Measurements from ENCODE around the gene PRKCH.

Gene PRKCH

DNA sequence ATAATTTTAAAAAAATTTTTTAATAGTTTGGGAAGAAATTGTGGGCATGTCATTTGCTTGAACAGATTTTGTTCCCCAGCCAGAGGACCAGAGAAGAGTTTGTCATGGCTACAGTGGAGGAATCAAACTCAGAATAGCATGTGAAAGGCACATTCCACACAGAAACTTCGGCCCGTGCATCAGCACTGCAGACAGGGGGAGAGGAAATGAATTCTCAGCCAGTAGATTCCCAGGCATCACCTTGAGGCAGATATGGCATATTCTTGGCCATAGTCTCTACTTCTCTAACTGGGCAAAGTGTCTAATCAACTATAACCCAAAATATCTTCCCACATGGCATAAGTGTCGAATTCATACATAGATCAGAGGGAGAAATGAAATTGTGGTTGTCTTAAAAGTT, 153.3 kb downstream of the PRKCH start:
- DNase-seq (ENCODE audit: low read depth in 2 of 2), result no peak

DNA sequence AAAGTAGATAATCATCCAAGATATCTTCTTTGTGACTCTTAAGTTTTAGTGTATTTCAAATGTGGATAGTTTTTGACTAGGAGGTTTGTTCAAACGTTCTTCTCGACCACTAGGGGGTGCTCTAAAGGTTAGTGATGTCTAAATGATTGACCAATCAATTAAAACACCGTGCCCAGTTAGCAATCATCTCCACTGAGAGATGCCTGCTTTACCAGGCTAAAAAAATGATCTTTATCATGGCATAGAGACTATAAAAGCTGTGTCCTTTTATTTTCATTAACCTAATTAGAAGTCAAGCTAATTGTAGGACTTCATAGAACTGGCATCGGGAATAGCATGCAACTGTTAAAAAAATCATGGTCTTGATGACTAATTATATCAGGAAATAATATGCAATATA, 153.9 kb downstream of the PRKCH start:
- no peak for DNase-seq (ENCODE audit: low read depth in 2 of 2)

DNA sequence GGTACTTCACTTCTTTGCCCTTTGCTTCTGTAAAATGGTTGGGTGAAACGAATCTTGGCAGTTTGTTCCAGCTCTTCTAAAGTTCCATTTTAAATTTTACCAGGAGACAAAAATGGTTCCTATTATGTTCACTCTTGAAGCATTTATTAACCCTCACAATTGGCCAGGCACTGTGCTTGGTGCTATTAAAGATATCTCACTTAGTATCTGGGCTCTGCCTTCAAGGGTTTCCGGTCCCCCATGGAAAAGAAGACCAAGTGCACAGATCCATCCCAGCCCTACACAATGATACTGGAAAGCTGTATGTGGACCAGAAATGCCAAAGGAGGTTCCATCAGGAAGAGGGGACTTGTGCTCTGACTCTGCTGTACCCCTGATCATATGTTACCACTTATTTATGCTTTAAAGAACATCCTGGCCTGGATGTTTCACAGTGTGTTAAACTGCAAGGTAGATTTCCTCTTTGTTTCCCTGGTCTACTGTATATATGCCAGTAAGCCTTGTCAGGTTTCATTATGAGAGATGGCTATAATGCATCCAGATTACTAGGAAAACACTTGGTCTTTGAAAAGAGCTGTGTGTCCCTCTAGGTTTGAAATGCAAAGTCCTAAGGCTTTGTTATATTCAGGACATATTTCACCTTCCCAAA, 154.8 kb downstream of the PRKCH start:
- no peak for DNase-seq (ENCODE audit: low read depth in 2 of 2)

DNA sequence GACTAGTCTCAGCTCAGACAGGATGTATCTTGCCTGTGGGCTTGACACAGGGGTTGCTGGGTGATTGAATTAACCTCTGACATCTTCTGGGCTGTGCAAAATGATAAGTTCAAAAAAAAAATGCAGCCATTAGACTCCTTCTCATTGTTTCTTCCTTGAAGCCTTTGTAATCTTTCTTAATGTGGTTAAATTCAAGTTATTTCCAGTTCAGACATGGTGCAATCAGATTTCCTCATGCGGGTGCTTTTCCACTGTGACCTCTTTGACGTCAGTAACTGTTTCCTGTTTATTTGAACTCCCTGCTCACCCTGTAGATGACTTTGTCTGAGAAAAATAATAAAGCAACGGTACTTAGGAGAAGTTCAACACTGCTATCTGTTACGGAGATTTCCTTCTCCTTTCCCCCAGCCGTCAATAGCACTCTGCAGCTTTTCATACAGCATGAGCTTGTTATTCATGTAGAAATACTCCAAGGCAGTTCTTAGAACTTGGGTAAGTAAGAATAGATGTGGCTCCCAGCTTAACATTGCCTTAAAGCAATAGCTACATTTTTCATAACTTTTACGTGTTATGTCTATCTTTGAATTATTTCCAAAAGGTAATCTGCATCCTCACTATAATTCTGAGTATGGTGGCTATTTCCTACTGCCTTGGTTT, 155.5 kb downstream of the PRKCH start:
- DNase-seq (ENCODE audit: low read depth in 2 of 2), result peak in 1 of 2 donors; percentile 38

DNA sequence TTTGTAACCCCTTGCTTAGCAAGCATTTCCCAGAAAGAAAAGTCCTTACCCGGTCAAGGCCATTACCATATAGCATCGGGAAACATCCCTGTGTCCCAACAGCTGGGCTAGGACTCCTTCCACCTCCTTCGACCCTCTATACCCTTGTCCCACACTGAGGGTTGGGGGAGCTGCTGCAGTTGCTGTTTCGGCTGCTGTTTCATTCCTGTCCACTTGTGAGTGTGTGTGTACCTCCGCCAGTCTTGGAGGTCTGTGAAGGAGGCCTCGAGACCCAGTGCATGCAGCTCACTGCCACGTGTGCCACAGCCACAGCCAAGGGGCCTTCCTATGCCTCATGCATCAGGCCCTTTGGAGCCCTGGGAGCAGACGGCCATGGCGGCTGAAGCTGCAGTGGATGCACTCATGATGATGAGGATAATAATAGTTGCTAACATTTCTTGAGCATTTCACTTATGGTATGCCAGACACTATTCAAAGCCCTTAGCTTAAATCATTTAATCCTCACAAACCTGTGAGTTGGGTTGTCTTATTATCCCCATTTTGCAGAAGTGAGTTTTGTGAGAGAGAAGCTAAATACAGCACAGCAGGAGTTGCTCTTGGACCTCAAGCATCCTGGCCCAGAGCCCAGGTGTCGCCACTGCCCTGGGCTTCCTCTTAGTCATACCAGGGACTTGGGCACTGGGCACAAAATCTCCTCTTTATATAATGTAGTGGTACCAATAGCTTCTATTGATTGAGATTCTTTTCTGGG, 156.5 kb downstream of the PRKCH start:
- DNase-seq (ENCODE audit: low read depth in 2 of 2), result peak in 1 of 2 donors; percentile 36

GRCh38 chr14:61478971-61479473, 157.6 kb downstream of the PRKCH start:
- DNase-seq (ENCODE audit: low read depth in 2 of 2), result no peak

GRCh38 chr14:61479746-61480502, 158.5 kb downstream of the PRKCH start:
- DNase-seq (ENCODE audit: low read depth in 2 of 2), result no peak

- no peak for DNase-seq (ENCODE audit: low read depth in 2 of 2)
These were observed 159.4 kb downstream of the PRKCH start for GRCh38 chr14:61480704-61481285.

GRCh38 chr14:61481701-61482100, 160.3 kb downstream of the PRKCH start:
- DNase-seq (ENCODE audit: low read depth in 2 of 2), result no peak

DNA sequence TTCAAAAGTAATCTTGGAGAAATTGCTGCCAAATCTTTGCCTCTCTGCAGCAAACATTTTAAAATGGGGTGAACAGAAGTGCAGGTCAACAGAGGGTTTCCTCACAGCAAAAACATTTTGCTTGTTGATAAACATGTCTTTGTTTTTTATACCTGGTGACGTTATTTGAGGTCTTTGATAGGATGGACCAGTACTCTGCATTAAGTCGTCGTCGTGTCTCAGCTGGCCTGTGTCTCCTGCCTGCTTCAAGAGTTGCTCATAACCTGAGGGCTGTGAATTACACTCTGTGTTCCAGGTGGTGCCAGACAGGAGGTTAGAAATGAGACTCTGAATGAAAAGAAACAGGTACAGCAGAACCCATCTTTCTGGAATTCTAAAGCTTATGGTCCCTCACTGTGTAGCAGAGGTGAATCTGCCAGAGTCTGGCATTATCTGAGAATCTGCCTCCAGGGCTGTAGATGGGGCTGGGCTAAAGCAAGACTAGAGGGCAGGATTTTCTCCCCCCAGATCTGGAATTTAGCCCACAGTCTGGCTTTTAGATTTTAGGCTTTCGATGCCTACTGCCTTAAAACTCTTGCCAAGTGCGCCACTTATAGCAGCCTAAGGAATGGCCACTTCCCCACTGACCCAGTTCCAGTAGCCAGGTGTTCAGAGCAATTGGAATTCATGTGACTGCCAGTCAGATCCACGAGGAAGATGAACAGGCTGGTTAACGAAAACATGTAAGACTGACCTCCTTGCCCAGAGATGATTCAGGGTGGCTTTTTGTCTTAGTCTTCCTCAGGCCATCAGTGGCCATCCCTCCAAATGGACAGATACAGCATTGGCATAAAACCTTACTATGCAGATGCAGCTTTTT, 161.2 kb downstream of the PRKCH start:
- DNase-seq (ENCODE audit: low read depth in 2 of 2), result no peak

DNA sequence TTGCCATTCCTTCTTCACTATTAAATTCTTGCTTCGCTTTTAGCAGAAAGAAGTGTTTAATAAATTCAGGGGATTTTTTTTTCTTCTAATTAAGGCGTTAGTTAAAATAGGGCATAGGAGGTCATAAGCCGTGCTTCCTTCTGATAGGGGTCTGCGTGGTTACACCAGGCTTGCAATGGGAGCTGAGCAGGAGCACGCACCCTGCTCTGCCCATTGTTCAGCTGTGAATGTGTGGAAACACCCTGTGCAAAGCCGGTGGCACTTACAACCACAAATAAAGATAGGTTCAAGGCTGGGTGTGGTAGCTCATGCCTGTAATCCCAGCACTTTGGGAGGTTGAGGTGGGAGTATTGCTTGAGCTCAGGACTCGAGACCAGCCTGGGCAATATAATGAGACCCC, 162.1 kb downstream of the PRKCH start:
- DNase-seq (ENCODE audit: low read depth in 2 of 2), result no peak

DNA sequence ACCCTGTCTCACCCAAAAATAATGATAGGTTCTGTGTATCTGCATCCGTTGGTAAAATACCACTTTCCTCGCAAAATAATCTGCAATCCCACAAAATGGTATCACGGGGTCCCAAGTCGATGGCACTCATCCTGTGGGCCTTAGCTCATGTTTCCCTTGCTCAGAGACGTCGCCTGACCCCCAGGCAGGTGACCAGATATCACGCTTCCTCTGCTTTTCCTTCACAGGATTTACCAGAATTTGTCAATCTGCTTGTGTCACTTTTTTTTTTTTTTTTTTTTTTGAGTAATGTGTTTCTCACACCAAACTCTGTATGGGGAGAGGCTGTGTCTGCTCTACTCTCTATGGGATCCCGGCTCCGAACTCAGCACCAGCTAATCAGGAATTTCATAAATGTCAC, 162.7 kb downstream of the PRKCH start:
- DNase-seq (ENCODE audit: low read depth in 2 of 2), result no peak

DNA sequence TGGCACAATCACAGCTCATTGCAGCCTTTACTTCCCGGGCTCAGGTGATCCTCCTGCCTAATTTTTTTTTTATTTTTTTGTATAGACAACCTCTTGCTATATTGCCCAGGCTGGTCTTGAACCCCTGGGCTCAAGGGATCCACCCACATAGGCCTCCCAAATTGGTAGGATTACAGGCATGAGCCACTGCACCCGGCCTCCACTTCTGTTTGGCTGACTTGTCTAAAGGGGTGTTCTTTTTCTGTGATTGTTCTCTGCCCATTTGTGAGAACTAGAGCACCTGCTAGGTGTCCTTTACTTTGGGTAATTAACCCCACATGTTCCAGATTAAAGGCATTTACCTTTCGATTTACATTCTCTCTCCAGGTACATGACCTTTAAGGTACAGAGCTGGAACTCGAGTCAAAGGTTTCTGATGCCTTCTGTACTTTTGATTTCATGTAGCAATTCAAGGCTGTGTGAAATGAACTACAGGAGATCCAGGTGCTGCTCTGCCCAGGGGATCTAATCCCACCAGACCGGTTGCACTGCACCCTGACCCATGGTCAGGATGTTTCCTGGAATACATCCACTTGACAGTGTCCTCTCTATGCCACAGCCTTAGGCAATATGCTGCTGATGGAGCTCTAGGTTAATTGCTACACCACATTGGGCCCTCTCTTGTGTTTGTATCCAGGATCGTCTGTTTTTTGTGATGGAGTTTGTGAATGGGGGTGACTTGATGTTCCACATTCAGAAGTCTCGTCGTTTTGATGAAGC, 163.6 kb downstream of the PRKCH start:
- DNase-seq (ENCODE audit: low read depth in 2 of 2), result no peak

- no peak for DNase-seq (ENCODE audit: low read depth in 2 of 2)
These were observed 164.3 kb downstream of the PRKCH start for GRCh38 chr14:61485661-61486060.

DNA sequence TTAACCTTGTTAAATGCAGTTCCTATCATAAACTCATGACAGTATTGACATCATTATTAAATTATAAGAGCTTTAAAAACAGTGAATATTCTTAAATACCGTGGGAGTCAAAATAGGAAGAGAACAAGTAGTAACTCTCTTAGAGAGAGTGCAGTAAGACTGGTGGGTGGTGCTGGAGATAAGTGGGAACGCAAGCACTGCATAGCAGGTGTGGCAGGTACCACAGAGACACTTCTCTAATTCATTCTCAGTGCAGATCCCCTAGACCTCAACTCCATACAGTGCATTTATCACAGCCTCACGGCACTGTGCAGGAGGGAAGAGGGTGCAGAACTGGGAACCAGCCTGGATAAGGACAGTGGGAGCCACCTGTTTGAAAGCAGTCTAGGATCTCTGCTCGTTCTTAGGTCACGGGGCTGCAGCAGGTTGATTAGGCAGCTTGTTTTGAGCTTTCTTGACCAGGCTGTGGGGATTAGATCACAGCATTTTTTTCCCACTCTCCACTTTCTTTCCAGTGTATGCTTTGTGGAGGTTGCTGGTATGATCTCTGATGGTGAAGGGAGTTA, 165.6 kb downstream of the PRKCH start:
- no peak for DNase-seq (ENCODE audit: low read depth in 2 of 2)

- no peak for DNase-seq (ENCODE audit: low read depth in 2 of 2)
These were observed 167.3 kb downstream of the PRKCH start for GRCh38 chr14:61488417-61489401.

DNA sequence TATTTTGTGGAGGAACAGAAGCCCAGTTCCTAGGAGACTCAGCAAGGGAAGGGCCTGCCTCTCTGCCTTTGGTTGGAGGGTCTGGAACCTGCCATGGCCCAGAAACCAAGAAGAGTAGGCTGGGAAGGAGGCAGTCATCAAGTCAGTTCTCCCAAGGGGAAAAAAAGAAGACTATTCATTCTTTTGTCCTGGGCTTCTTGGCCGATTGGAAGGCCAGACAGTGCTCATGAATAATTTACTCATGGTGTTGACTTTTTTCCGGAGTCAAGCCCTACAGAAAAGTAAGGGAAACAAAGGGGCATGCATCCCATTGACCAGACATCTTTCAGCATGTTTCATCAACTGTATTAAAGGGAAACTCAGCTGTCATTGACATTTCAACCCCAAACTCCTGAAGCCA, 168.1 kb downstream of the PRKCH start:
- DNase-seq (ENCODE audit: low read depth in 2 of 2), result no peak

DNA sequence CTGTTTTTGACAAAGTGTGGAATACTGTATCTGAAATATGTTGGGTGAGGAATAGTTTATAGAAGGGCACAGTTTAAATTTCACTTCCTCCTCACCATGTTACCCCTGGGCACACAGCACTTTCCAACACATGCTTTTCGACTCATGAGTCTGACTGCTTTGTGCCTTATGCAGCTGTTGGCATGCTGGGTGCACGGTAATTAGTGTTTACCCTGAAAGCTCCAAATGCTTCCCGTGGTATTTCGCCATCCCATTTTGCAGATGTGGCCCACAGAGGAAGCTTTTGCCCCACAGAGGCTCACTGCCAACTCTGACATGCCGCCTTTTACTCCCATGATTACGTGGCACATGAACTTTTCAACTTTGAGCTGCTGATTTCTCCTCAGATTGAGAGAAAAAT, 168.6 kb downstream of the PRKCH start:
- no peak for DNase-seq (ENCODE audit: low read depth in 2 of 2)
